SK-MEL-5 (cell line): ENCODE measurements around the gene C1QL4. TPM values are rescaled to one million over a fixed set of nuclear protein-coding genes. Genes with fewer than 3 reads are reported as not detected.
"Not testable (repeated sequence)": the region's sequence is repeated elsewhere in the genome, so short reads cannot be mapped to it uniquely, and the experiment has no call there.

ENCODE experiments used
- DNase-seq: peaks from one replicate; pipeline ENCODE4 v3.0.0-alpha.2; 2016; ENCODE audit warnings: low read depth, low spot score
- in situ Hi-C: cut with HindIII; loops from 2 replicates; pipeline ENCODE4 v1.10.0; 2016; ENCODE audit warnings: low sequenced_read_pairs, high pct_unique_total_duplicates, low pct_unique_long_range_greater_than_20kb
- total RNA-seq: library from RNA; depleted of rRNA; stranded (reverse); fragments of >200 nt; shearing (Covaris generic); gene quantifications from 2 replicates; pipeline ENCODE4 v1.2.3, GENCODE V29; 2014; rRNA removed

The C1QL4 gene
- total RNA-seq, 1 experiment from 2014 or later, result 3.5 TPM

GRCh38 chr12:49295082-49295936 lies 41.7 kb downstream of the C1QL4 start, which contains the start of gene PRPH:
PRPH (plus strand) TSS chr12:49295147; CDS start chr12:49295201, 54 bp downstream.
- DNase-seq, result no peak
- in situ Hi-C loops, result no loop called here

DNA sequence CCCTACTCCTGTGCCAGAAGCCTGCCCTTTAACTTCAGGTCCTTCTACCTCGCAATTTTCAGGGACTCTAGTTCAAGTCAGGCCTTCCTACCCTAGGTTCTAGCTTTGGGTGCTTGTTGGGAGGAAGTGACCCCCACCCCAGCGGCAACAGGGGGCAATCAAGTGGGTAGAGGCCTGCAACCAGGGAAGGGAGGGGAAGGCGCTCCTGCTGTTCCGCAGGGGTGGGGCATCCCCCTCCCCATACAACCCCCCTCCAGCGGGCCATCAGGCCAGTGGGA lies 42.2 kb downstream of the C1QL4 start:
- DNase-seq, result no peak
- in situ Hi-C loops, result no loop called here

- DNase-seq, result no peak
- in situ Hi-C loops, result no loop called here
Observed at GRCh38 chr12:49294086-49294803, 42.7 kb downstream of the C1QL4 start.

DNA sequence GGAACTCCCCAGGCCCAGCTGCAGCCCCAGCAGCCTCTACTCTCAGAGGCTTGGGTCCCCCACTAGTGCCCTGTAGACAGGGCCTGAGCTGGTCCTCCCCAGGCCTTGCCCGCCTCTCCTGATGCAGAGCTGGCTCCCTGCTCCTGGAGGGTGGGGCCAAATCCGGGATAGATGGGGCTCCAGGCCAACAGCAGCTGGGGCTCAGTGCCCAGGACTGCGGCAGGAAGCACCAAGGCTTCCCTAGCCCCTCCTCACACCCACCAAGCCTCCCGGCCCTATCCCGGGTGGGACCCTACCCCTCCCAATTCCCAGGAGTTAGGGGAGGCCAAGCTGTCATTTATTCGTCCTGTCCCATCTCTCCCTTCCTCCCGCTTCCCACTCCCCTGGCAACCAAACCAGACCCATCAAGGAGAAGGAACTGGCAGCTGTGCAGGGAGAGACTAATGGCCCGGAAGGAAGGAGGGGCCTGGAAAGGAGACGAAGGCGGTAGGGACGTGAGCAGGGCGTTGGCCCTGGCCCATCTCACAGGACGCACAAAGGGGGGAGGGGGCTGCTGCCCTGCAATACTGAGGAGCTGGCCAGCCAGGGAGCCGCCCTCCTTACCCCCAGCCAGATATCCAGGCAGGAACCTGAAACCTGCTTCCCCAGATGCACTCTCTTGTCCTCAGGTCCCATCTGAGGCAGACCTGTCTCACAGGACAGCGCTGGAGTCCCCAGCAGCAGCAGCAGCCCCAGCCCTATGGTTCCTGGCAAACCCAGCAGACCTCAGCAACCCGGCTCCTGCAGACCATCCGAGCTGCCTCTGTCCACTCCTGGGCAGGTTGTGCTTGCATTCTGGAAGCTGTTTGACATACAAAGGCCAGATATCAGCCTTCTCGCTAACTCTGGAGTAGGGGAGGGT lies 43.7 kb downstream of the C1QL4 start:
- DNase-seq, result no peak
- in situ Hi-C loops, result no loop called here

GRCh38 chr12:49292729-49293055 lies 44.3 kb downstream of the C1QL4 start:
- in situ Hi-C loops, result no loop called here
- no peak for DNase-seq

GRCh38 chr12:49288922-49289555 lies 47.9 kb downstream of the C1QL4 start:
- DNase-seq, result no peak
- in situ Hi-C loops, result no loop called here

- in situ Hi-C loops, result no loop called here
- peak; percentile 72 for DNase-seq
Observed at GRCh38 chr12:49288412-49288853, 48.6 kb downstream of the C1QL4 start.

- no peak for DNase-seq
- in situ Hi-C loops, result no loop called here
Observed at GRCh38 chr12:49287876-49288275, 49.1 kb downstream of the C1QL4 start.

DNA sequence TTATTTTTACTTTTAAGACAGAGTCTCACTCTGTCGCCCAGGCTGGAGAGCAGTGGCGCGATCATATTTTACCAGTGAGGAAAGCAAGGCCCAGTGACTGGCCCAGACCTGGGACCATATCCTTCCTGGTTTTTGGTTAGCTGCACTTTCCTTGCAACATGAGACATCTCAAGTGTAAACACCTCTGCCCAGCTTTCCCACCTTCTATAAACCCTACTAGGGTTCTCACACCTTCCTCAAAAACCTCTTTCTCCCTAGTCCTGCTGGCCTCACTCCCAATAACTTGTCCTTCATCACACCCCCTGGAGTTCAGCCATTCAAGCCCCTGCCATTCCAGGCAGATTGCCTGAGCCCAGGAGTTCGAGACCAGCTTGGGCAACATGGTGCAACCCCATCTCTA lies 52.3 kb downstream of the C1QL4 start:
- in situ Hi-C loops, result no loop called here

GRCh38 chr12:49283541-49284429 lies 53.2 kb downstream of the C1QL4 start:
- in situ Hi-C loops, result no loop called here
- no peak for DNase-seq

More for the DNA sequence above, 52.3 kb downstream of the C1QL4 start:
- DNase-seq, result no peak

- DNase-seq, in situ Hi-C loops: not testable (repeated sequence)
Observed at GRCh38 chr12:49282740-49283375, 54.1 kb downstream of the C1QL4 start.

Other genes starting within 250 kb of the C1QL4 start
- gene DHH, start 242.4 kb downstream of the C1QL4 start, total RNA-seq, result 0.05 and 0.21 TPM in 2 replicates
- gene LMBR1L, start 226.3 kb downstream of the C1QL4 start, total RNA-seq, result 20.6 and 21.7 TPM in 2 replicates
- gene TUBA1B, start 205.8 kb downstream of the C1QL4 start, total RNA-seq, result 1,958 and 1,976 TPM in 2 replicates
- 147 and 170 TPM in 2 replicates for gene TUBA1A, start 148.1 kb downstream of the C1QL4 start, total RNA-seq
- gene TUBA1C, start 72.1 kb downstream of the C1QL4 start, total RNA-seq, result 315 and 342 TPM in 2 replicates
- not detected in 2 replicates for gene PRPH, start 42.0 kb downstream of the C1QL4 start, total RNA-seq
- gene TROAP, start 13.9 kb downstream of the C1QL4 start, total RNA-seq, result 17.9 and 28.6 TPM in 2 replicates
- gene DNAJC22, start 9.7 kb upstream of the C1QL4 start, total RNA-seq, result 11.9 and 13.2 TPM in 2 replicates
- gene SPATS2, start 30.3 kb upstream of the C1QL4 start, total RNA-seq, result 57.0 and 71.5 TPM in 2 replicates
- 0.66 and 0.90 TPM in 2 replicates for gene KCNH3, start 201.8 kb upstream of the C1QL4 start, total RNA-seq
- 42.5 and 45.2 TPM in 2 replicates for gene MCRS1, start 231.0 kb upstream of the C1QL4 start, total RNA-seq